GM23338 (cell line): ENCODE results near the gene NADK2.

ENCODE experiments used
- CREB1 ChIP-seq: fragments of 250-450 bp; sonication (Bioruptor Pico); IDR thresholded peaks from 2 replicates; pipeline ENCODE4 v1.5.0; 2020; ENCODE audit warnings: low read depth, mild to moderate bottlenecking, moderate library complexity
- CTCF ChIP-seq, 2 experiments: fragments of 200-600 bp in 1 of 2; sonication (generic) in 1 of 2; conservative IDR thresholded peaks; 2 replicates each; pipeline versions ENCODE4 v1.5.1 to v1.6.1; 2016 to 2017; ENCODE audit warnings: antibody characterized with exemption in 2 of 2, low read depth in 2 of 2, mild to moderate bottlenecking in 2 of 2, moderate library complexity in 1 of 2
- EZH2 ChIP-seq: fragments of 200-600 bp; sonication (generic); IDR thresholded peaks from one replicate; pipeline ENCODE4 v1.8.0; 2017; ENCODE audit warnings: antibody characterized with exemption, mild to moderate bottlenecking, low read depth; ENCODE audit not compliant: unreplicated experiment
- EZH2phosphoT487 ChIP-seq: fragments of 200-600 bp; sonication (generic); IDR thresholded peaks from one replicate; pipeline ENCODE4 v1.8.1; 2018; ENCODE audit warnings: antibody characterized with exemption; ENCODE audit not compliant: unreplicated experiment
- JUNB ChIP-seq: IDR thresholded peaks from one replicate; pipeline ENCODE4 v1.6.1; 2016; ENCODE audit warnings: antibody characterized with exemption; ENCODE audit not compliant: unreplicated experiment
- POLR2AphosphoS5 ChIP-seq: IDR thresholded peaks from 2 replicates; pipeline ENCODE4 v1.6.1; 2016; ENCODE audit warnings: antibody characterized with exemption, low read depth
- TF ChIP-seq, protein P1 (sequence below): IDR thresholded peaks from one replicate; pipeline ENCODE4 v1.6.1; 2018; ENCODE audit warnings: antibody characterized with exemption; ENCODE audit not compliant: unreplicated experiment

DNA sequence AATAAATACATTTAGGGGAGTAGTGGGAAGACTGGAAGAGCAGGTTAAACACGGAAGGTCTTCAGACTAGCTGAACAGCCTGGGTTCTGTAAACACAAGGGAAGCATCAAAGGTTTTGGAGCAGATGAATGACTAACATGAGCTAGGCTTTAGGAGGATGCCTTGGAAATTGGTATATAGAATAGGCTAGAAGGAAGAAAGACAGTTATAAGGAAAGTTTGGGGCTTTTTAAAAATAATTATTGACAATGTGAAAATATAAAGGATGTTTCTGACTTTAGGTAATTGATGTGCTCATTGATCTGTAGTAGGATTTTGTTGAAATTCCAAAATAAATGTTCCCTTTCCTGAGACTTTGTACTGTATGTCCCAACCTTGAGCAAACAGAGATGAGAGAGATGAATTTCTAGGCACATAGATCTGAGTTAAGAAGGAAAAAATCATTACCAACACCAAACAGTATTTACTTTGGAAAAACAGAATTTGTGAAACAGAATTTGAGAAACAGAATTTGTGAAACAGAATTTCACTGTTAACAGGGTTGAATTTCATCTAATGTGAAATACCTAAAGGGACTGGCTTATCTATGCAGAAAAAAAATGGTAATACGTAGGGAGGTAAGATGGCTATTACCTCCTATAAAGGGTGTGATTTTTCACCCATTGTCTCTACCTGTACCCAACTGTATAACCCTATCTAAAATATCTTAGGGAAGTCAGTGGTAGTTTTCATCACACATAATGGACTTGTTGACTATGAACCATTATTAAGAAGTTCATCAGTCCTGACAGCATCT lies 61.0 kb downstream of the NADK2 start:
- TF ChIP-seq CTCF (conservative IDR thresholded peaks at IDR 0.05; ENCODE audit: low read depth in 2 of 2) (no peak), POLR2AphosphoS5 (no peak), CREB1 (no peak), EZH2 (no peak), EZH2phosphoT487 (no peak), JUNB (no peak)
- TF ChIP-seq, protein P1, sequence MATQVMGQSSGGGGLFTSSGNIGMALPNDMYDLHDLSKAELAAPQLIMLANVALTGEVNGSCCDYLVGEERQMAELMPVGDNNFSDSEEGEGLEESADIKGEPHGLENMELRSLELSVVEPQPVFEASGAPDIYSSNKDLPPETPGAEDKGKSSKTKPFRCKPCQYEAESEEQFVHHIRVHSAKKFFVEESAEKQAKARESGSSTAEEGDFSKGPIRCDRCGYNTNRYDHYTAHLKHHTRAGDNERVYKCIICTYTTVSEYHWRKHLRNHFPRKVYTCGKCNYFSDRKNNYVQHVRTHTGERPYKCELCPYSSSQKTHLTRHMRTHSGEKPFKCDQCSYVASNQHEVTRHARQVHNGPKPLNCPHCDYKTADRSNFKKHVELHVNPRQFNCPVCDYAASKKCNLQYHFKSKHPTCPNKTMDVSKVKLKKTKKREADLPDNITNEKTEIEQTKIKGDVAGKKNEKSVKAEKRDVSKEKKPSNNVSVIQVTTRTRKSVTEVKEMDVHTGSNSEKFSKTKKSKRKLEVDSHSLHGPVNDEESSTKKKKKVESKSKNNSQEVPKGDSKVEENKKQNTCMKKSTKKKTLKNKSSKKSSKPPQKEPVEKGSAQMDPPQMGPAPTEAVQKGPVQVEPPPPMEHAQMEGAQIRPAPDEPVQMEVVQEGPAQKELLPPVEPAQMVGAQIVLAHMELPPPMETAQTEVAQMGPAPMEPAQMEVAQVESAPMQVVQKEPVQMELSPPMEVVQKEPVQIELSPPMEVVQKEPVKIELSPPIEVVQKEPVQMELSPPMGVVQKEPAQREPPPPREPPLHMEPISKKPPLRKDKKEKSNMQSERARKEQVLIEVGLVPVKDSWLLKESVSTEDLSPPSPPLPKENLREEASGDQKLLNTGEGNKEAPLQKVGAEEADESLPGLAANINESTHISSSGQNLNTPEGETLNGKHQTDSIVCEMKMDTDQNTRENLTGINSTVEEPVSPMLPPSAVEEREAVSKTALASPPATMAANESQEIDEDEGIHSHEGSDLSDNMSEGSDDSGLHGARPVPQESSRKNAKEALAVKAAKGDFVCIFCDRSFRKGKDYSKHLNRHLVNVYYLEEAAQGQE = no peak
